HG03342 (cell line): ENCODE data around the gene ARR3.
"Not testable (repeated sequence)": the region's sequence is repeated elsewhere in the genome, so short reads cannot be mapped to it uniquely, and the experiment has no call there.

Experiments
- ATAC-seq: cut with Tn5 transposase; IDR thresholded peaks from one replicate; pipeline ENCODE4 v1.9.1; 2021; ENCODE audit warnings: mild to moderate bottlenecking, moderate library complexity; ENCODE audit not compliant: unreplicated experiment

ARR3 gene

DNA sequence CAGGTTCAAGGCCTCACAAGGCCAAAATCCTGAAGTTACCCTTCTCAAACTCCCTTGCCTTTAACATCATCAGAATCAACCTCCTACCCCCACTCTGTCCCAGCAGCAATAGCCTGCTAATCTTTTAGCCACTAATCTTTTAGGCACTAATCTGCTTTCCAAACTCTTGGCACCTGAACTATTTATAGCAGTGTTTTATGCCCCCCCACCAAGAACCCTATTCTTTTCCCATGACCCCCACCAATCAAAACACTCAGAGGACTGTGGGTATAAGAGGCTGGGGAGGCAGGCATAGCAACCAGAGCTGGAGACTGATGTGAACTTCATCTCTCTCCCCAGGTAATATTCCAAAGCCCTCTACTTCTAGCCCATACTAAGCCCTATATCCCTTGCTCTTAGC is at the start of gene ARR3:
Gene ARR3 (plus strand): TSS at position 301 of the 400 bp plus-strand sequence. CDS start 1,052 bp downstream, outside the sequence.
- ATAC-seq = no peak

DNA sequence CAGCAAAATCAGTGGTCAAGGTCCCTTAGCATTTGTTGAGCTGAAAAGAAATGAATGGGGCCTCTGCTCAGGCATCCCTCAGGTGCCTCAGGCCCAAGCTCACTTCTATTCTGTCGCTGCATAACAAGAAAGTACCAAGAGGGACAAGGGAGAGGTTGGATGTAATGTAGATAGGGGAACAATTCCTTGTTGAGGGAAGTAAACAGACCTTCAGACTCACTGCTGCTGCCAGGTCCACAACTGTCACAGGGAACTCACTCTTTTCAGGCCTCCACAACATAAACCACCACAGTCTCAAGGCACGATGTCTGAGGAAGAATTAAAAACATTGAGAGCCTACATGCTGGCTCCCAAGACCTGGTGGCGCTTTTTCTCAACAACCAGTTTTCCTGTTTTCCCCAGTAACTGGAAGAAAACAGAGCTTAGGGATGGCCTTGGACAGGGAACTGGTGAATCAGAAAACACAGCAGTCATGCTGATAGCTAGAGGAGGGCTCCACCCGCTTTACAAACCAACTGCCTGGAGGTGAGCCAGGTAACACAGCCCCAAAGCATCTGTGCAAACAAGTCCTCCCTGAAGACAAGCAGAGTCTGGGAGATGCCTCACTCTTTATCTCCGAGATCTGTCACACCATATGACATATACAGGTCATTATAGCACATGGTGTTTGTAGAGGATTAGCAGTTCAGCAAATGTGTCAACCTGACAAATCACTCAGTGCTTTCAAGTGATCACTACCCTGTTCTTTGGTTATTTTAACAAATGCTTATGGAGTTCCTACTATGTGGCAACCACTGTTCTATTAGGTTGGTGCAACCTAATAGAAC is 48.0 kb upstream of the ARR3 start:
- no peak for ATAC-seq

DNA sequence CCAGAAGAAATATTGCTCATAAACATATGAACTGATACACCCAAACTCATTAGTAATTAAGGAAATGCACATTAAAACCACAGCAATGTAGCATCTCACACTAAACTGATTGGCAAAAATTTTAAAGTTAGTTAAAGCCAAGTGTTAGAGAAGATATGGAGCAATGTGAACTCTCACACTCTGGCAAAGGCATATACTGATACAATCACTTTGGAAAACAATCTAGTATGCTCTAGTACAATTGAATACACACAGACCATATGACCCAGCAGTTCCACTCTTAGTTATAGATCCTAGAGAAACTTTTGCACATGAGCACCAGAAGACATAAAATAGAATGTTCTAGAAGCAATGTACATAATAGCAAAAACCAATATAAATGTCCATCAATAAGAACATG is 42.1 kb upstream of the ARR3 start:
- ATAC-seq = no peak

DNA sequence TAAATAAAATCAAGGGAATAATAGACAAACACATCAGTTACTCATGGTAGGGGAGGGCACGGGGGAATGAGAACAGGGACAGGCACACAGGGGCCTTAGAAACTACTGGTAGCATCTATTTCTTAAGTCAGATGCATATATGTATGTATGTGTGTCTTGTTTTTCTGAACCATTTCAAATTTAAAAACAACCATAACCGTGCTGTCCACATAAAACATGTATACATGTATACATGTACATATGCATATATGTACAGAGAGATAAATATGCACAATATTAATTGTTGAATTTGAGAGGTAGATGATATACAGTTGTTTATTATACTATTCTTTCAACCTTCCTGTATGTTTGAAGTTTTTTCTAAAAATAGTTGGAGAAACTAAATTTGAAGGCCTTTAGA is 41.4 kb upstream of the ARR3 start:
- ATAC-seq = no peak

DNA sequence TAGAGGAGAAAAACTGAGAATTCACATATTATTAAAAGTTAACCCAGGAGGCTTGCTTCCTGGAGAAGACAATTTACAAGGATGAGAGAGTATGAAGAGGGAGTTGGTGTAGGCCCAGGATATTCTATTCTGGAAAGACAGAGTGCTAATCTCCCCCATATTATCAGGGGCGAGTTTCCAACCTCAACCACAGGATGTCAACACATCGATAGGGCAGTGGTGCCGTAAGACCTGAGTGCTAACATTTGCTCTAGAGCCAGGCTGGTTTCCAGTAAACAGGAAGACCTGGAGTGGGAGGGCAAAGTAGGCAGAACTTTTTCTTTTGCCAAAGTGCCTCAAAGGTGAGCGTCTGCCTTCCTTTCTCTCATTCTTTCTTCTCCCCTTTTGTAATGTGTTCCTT is 36.5 kb upstream of the ARR3 start:
- ATAC-seq = no peak

DNA sequence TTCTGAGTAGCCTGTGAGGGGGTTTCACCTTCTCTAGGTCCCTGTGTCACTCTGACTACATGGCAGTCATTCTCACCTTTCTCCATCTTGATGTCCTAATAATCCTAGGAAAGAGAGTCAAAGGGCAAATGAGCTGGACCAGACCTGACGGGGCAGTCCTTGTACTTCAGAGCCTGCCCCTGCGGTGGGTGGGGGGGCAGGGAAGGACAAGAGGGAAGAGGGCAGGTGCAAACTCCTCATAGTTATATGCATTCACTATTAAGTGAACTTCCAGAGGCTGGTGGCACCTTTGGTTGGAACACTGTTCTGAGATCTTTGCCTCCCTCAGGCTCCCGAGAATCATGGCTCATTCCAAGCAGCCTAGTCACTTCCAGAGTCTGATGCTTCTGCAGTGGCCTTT is 33.8 kb upstream of the ARR3 start, which contains the start of gene AWAT1:
Gene AWAT1 (plus strand): TSS at position 301 of the 400 bp plus-strand sequence. CDS start 41 bp downstream, at position 342.
- no peak for ATAC-seq

DNA sequence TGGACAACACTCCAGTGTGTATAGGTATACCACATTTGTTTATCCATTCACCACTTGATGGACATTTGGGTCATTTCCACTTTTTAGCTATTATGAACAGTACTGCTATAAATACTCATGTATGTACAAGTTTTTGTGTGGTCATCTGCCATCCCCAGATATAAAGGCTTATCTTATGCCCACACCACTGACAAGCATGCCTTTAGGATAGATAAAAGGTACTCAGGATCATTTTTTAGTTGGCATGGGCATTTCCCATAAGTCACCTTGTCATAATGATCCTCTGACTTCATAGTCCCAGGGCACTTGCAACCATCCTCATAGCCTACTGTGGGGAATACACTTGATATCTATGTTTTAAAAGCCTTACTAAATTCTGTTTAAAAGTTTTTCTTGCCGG is 27.4 kb upstream of the ARR3 start:
- ATAC-seq = no peak

DNA sequence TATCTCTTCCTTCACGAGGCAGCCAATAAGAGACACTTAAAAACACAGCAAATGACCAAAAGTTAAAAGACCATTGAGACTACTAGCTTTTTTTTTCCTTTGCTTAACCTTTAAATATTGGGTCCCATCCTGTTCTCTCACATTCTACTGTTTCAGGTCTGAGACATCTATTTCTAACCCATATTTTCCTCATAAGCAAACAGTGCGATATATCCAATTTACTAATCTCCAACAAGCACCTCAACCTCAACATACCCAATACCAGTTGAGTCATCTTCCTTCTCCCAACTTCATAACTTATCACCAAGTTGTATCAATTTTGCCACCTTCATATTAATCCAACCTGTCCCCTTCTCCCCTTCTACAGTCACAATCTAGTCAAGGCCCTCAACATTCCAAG is 26.6 kb upstream of the ARR3 start:
- ATAC-seq = no peak

DNA sequence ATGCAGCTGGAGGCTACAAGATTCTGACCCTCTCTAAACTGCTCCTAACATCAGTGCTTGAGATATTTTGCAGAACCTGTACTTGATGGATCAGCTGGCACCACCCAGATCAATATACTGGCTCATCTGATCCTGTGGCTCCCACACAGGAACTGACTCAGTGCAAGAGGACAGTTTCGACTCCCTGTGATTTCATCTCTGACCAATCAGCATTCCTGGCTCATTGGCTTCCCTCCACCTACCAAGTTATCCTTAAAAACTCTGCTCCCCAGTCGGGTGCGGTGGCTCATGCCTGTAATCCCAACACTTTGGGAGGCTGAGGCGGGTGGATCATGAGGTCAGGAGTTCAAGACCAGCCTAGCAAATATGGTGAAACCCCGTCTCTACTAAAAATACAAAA is 24.5 kb upstream of the ARR3 start:
- not testable (repeated sequence) for ATAC-seq

DNA sequence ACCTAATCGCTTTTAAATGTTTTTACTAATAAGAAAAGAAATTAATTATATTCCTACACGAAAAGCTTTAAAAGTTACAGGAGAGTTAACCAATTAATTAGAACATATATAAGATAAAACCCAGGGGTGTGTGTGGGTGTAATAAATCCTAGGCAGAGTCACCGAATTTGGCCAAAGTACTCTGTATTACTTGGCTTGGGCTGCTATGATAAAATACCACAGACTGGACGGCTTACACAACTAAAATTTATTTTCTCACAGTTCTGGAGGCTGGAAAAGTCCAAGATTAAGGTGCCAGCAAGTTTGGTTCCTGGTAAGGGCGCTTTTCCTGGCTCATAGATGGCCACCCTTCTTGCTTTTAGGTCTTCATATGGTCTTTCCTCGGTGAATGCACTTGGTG is 23.3 kb upstream of the ARR3 start:
- no peak for ATAC-seq

DNA sequence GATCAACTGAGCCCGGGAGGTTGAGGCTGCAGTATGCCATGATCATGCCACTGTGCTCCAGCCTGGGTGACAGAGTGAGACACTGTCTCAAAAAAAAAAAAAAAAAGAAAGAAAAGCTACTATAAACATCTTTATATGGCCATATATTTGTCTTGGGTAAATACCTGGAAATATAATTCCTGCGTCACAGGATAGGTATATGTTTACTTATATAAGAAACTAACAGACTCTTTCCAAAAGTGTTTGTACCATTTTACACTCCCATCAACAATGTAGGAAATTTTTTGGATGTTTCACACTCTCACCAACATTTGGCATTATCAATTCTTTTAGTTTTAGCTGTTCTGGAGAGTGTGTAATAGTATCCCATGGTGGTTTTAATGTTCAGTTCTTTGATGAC is 20.9 kb upstream of the ARR3 start:
- no peak for ATAC-seq

DNA sequence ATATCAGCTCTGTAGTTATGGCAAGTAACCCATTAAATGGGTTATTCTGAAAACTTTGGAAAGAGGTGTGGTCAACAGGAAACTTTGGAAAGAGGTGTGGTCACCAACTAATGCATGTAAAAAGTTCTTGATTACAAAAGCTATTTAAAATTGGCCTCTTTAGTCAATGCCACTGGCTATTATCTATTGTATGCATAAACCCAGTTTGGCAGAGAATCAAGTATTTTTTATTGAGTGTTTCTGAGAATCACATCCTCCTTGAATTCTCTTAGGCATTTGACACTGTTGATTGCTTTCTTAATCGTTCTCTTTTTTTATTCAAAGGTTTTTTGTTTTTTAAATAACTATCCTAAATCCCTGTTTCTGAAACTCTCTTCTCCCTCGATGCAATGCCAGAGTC is 15.6 kb upstream of the ARR3 start:
- no peak for ATAC-seq

DNA sequence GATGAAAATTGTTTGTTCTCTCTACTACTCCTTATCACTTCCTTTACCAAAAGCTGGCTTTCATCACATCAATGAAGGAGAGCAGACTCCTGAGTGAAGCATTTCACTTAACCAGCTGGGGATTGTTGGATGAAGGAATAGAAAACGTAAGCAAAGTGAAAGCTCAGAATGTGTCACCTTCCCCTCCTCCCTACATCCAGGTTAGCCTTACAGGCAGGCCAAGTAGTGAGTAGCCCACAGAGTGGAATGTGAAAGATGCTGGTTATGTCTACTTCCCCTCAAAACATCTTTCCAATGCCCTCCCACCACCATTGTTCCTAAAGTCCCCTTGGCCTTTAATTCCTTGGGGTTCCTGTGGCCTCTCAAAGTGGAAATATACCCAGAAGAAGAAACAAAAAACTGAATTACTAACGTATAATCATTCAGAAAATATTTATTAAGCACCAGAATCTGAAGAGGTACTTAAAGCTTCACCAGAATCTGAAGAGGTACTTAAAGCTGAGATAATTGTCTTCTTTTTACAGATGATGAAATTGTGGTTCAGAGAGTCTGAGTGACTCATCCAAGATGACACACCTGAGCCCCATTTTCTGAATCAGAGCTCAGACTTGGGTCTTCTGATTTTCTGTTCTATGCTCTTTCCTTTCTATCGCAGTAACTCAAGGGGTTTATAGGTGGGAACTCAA is 14.6 kb upstream of the ARR3 start:
- no peak for ATAC-seq

DNA sequence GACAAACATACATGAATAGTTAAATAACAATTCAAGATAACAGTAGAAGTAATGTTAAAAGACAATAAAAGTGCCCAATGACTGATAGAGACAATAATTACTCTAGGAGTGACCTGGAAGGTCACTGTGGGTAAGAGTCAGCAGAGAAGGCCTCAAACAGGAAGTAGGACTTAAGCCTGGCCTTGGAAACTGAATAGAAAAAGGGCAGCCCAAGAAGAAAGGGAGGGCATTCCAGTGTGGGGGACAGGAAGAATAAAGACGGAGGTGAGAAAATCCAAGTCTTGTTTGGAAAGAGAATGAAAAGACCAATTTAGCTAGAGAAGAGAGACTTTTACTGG is 14.1 kb upstream of the ARR3 start:
- ATAC-seq = no peak

DNA sequence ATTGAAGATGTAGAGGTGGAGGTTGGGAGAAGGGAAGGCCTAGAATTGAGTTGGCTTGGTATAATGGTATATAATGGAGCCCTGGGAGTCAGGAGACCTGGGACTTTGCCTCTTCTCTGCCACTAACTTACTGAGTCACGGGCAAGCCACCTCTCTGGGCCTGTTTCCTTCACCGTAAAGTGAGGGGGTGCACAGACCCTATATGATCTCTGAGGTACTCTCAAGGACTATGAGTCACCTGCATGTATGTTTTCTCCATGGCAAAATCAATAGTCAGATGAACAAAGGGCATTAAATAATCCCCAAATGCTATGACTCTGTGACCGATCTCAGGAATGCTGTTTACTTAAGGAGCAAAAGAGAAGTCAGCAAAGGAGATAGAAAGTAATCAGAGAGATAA is 13.2 kb upstream of the ARR3 start:
- ATAC-seq = no peak

DNA sequence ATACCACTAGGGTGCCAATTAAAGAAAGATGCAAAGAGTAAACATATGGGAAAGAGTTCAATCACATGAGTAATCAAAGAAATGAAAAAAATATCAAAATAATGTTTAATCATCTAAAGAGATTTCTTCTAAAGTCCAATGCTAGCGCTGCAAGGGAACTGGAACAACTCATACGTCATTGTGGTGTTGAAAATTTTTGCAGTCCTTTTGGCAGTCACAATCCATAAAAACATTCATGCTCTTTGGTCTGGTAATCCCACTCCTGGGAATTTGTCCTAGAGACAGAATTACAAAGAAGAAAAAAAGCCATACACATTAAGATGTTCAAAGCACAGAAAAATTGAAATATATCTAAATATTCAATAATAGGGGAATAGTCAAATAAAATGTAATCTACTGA is 12.7 kb upstream of the ARR3 start:
- ATAC-seq = no peak

DNA sequence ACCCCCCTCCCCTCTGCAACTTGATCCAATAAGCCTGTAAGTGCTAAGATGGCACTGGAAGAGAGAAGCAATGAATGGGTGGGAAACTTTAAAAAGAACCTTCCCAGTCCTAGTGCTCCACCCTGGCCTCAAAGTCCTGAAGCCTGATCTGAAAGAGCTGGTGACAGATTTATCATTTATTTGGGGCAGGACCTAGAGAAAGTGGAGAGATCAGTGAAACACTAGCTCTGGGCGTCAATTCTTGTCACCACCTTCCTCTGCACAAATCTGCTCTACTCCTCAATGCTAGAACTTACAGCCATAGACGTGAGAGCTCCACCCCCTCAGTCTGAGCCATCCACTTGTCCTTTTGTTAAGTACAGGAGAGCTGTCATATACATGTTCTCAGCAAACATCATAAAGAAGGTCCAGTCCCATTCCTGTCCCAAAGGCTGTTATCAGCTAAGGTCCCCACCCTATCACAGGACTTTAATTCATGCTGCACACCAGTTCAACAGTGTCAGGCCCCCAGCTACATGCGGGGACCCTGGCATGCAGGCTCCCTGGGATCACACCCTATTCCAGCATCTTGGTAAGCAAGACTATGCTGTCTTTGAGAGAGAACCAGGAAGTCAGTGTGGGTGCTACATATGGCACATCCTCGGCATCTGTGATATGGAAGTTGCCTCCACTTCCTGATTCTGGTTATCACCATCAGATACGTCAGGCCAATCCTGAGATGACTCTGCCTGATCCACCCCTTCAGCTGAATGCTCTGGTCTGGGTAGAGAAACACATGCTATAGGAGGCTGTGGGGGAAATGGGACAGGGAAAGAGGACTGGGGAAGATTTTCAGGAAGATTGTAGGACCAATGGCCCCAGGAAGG is 10.5 kb upstream of the ARR3 start:
- ATAC-seq = no peak

DNA sequence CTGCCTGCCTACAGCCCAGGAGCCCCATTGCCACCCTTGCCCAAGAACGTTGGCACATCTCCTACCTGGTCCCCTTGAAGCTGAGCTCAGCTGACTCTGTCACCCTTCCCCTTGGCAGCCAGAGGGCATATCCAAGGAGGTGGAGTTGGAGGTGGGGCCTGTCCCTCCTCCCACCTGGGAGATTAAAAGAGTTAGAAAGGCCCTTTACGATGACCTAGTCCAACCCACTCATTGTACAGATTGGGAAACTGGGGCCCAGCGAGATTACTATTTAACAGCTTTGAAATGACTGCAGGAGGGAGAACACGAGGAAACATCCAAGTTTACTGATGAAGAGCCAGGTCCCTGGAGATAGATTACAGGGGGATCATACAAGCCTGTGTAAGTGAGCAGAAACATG is 8.0 kb upstream of the ARR3 start, which contains the start of gene P2RY4:
Gene P2RY4 (minus strand): TSS at position 101 of the 400 bp plus-strand sequence. CDS start 580 bp downstream, outside the sequence.
- no peak for ATAC-seq

DNA sequence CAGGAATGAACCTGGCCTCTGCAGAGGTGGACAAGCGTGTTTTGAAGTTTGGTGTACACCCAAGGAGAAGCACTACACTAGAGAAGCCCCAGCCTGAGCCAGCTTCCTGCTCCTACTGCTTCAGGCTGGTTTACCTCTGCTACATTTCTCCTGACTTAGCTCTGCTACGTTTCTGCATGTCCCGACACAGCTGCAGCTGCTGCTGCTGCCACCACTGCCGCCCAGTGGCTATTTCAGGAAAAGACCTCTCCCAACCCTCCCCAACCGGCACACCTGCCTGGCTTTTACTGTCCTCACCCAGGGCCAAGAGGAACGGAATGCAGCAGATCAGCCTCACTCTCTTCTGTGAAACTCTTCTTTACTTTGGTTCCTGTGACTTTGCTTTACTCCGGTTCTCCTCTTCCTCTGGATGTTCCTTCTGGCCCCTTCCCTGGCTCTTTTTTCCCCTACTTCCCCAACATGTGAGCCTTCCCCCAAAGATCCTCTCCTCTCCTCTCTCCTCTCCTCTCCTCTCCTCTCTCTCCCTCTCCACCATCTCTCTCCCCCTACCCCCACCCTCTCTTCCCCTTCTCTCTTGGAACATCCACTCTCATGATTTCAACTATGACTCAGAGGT is 5.1 kb upstream of the ARR3 start:
- no peak for ATAC-seq

DNA sequence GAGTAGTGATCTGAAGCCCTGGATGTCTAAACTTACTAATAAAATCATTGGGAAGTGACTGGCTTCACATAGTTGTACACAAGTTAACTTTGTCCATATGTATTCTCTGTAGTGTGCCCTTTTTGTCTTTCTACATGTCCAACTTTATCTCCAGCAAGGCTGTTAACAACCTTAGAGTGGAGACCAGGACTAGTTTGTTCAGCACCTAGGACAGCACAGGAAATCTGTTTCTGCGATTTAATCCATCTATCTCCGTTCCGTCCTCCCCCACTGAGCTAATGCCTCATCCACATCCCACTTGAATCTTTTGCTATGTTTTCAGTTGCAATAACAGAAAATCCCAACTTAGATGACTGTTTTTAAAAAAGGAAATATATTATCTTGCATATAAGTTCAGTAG is 3.4 kb upstream of the ARR3 start:
- ATAC-seq = no peak

DNA sequence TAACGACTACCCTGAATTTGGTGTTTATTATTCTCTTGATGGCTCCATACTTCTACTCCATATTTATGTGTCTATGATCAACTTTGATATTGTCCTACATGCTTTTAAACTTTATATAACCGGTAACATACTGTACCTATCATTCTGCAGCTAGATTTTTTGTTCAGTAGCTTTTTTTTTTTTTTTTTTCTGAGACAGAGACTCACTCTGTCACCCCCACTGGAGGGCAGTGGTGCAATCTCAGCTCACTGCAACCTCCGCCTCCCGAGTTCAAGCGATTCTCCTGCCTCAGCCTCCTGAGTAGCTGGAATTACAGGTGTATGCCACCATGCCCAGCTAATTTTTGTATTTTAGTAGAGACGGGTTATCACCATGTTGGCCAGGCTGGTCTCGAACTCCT is 5.9 kb downstream of the ARR3 start:
- not testable (repeated sequence) for ATAC-seq
